ENCODE results near the gene ANKRD18A.

DNA sequence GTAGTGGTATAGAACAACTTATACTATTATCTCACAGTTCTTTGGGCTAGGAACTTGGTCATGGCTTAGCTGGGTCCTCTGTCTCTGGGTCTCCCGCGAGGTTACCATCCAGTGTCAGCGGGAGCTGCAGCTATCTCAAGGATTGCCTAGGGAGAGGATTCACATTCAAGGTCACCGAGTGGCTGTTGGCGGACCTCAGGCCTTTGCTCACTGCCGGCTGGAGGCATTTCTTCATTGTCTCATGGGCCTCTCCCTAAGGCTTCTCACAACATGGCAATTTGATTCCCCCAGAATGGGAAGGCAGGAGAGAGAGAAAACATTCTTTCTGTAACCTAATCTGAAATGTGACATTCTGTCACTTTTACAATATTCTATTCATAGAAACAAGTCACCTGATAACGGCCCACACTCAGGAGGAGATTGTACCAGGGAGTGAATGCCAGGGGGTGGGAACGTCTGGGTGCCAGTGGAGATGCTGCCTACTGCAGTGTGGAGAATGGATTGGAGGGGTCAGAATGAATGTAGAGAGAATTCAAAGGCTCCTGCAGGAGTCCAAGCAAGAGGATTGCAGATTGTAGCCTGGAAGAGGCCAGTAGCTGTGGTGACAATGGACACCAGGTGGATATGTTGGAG is 29.5 kb upstream of the ANKRD18A start:
- TF ChIP-seq POLR2A (IDR thresholded peaks at IDR 0.05): no peak
- TF ChIP-seq, protein P1, sequence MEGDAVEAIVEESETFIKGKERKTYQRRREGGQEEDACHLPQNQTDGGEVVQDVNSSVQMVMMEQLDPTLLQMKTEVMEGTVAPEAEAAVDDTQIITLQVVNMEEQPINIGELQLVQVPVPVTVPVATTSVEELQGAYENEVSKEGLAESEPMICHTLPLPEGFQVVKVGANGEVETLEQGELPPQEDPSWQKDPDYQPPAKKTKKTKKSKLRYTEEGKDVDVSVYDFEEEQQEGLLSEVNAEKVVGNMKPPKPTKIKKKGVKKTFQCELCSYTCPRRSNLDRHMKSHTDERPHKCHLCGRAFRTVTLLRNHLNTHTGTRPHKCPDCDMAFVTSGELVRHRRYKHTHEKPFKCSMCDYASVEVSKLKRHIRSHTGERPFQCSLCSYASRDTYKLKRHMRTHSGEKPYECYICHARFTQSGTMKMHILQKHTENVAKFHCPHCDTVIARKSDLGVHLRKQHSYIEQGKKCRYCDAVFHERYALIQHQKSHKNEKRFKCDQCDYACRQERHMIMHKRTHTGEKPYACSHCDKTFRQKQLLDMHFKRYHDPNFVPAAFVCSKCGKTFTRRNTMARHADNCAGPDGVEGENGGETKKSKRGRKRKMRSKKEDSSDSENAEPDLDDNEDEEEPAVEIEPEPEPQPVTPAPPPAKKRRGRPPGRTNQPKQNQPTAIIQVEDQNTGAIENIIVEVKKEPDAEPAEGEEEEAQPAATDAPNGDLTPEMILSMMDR (IDR thresholded peaks at IDR 0.05): no peak
- TF ChIP-seq EP300 (IDR thresholded peaks at IDR 0.05): no peak
